ENCODE data around the gene SLC16A8.
A peak's percentile ranks its signal among the peaks of the same experiment; 100 is the strongest.

The SLC16A8 gene

DNA sequence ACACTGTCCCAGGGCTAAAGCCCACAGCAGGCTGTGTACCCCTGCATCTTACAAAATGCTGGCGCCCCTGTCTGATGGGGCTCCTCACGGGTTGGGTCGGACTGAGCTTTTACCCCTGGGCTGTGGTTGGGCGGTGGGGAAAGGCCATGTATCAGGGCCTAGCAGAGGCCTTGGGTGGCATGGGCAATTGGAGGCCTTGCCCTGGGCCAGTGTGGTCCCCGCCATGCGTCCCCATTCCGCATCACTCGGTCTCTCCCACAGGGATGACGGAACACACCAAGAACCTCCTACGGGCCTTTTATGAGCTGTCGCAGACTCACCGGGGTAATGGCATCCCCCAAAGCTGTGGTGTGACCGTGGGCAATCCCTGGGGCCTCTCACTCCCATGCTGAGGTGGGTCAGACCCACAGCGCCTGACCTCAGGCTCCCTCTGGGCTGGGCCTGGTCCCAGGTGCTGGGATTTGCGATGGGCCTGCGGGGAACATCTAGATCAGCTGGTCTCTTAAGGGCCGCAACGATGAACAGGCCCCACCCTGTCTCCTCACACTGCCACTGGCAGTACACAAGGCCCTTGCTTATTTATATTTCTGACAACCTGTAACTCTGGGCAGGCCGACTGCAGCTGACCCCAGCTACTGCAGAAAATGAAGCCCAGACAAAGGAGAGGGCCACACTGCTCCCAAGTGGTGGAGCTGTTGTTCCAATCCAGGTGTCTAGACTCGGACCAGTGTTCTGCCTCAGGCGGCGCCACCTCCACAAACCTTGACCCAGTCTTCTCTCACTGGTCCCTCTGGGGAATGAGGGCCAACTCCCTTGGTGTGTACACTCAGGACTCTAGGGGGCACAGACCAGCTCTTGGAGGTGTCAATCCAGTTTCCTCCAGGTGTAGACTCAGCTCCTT, 12.3 kb downstream of the SLC16A8 start:
- DNase-seq, result no peak

DNA sequence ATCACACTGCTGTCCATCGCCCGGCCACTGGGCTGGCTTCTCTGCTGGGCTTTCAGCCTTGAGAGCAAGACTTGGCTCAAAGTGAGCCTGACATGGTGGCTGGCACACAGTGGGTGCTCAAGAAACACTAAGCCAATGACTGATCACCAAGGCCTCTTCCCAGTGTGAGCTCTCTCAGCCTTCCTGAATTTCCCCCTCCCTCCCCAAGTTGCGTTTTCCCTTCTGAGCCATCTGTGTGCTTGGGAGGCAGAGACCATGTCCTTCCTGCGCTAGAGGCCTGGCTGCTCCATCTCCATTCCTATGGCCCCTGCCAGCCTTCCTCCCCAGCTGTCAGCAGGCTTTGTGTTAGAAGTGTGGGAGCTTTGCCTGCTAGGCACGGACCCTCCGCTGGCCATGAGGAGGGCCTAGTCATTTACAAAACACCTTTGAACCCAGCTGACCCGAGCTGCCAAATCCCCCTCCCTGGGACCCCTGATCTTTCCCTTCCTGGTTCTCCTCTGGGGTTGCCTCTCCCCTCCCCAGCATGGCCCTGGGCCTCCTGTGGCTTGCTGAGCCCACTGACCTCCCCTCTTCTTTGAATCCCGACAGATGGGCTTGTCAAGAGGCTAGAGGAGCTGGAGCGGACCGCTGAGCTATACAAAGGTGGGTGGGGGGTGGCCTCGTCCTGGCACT, 13.6 kb downstream of the SLC16A8 start:
- DNase-seq, result no peak

DNA sequence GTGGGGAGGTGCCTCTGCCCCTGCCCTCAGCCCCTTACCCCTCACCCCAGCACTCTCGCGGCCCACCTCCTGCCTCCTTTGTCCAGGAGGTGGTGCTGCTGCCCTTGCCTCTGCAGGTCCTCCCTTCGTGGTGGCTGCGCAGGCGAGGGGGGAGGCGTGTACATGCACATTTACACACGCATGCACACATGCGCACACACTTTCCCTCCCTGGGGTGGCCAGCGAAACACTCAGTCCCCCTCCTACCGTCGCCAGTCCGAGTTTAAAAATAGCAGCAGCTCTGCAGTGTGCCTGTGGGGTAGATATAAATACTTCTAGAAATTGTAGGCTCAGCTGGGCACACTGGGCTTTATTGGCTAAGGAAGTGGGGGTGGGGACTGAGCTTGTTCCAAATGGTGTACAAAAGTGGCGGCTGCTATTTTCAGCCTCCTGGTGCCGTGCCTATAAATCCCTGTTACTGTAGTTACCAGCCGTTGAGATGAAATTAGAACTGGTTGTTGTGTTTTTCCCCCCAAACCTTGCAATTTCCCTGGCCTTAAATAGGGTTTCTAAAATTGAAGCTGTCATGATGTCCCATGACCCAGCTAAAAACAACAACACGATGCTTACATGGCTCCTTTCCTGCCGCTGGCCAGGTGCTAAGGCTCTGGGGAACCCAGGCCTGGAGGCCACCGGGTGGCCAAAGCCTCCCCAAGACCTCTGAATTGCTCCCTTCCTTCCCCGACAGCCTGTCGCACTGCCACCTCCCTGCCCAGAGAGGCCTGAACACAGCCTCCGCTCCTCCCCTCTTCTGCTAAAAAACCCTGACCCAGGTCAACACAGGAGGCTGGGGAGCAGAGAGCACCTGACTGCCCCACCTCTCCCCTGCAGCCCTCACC, 14.4 kb downstream of the SLC16A8 start:
- DNase-seq, result no peak

DNA sequence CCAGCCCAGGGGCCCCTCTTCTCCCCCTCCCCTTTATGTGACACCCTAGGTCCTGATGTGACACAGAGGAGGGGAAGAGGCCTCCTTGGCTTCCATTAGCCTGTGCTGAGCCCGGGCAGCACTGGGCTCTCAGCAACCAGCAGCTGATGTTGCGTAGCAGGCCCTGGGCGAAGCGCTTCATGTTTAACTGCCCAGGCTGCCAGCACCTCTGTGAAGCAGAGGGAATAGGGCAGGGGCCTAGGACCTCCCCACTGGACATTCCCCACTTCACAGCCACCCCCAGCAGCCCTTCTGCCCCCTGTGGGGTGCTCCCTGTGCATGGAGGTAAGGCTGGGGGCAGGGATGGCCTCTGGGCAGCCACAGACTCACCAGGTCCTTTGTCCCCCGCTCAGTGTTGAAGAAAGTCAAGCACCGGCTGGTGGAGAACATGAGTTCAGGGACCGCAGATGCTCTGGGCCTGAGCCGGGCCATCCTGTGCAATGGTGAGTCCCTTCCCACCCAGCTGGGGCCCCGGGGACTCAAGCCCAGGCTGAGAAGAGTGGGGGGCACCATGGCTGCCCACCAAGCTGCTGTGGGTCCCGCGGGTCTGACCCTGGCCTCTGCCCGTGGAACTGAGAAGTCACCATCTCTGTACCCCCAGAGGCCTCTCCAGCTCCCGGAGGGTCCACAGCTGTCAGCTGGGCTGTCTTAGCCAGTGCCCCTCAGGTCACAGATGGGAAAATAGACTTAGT, 15.2 kb downstream of the SLC16A8 start:
- DNase-seq, result no peak

DNA sequence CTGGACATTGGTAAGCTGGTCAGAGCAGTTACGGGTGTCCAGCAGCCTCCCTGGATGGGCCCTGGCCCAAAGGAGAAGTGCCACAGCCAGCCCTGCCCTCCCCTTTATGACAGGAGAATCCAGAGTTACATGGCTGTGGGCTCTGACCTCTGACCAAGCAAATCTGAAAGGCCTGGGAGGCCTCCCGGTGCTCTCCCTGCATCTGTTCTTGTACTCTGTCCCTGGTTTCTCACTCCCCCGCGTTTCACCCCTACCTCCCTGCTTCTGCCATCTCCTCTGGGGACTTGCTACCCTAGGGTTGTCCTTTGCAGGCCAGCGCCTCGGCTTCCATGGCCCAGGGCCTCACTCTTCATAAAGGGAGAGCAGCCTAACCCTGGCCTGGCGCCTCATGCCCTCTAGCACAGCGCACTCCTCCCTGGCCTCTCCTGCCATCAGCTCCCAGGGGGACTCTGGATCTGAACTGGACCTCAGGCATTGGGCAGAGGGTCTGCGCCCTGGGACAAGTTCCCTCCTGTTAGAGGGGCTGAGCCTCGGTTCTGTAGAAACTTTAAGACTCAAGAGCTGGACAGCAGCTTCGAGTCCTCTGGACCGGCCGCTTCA, 16.1 kb downstream of the SLC16A8 start:
- DNase-seq, result no peak

DNA sequence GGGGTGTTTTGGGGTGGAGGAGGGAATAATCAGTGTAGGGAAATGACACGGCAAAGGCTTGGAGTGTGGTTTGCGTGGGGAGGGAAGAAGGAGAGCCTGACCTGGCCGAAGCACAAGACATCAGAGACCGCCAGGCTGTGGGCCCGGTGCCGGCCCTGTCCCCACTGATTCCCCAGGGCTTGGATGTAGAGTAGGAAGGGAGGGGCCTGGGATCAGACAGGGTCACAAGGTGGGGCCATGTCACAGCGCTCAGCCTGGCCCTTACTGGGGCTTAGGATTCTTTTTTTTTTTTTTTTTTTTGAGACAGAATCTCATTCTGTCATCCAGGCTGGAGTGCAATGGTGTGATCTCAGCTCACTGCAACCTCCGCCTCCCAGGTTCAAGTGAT, 17.0 kb downstream of the SLC16A8 start:
- no peak for DNase-seq

DNA sequence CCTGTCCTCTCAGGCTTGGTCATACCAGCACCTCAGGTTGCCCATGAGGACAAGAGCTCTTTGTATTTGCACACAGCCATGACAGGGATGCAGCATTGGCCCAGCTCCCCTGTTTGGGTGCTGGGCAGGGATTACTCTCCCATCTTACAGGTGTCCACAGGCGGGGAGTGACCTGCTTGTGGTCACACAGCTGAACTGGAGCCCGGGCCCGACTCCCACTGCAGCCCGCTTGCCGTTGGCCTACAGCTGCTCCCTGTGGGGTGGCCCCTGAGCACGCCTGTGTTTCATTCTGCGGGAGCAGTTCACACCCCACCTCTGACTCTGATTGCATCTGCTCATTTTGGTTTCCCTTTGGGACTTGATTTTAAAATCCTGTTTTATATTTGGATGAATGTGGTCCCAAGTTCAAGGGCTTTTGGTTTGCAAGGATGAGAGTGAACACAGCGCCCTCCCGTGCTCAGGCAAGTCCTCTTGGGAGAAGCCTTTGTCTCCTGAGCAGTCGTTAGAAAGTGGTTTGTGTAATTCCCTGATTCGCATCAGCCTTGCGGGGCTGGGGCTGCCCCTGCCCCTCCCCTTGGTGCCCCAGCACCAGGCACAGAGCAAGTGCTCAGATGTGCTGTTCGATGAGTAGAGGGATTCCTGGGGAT, 17.5 kb downstream of the SLC16A8 start:
- no peak for DNase-seq

DNA sequence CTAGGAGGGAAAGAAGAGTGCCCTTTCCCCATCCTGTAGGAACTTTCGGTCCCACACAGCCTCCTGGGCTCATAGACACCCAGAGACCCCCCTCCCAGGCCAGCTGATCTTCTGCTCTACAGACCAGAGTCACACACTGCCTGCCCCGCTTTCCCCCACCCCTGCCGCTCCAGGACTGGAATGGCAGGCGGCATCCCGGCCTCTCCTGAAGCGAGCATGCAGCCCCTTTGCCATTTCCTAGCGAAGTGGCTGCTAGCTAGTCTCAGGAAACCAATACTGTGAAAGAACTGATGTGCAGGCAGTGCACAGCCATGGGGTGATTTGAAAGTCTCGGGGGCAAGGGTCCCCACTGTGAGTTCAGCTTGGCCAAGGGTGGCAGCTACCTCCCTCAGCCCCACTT, 18.4 kb downstream of the SLC16A8 start:
- DNase-seq, result no peak

DNA sequence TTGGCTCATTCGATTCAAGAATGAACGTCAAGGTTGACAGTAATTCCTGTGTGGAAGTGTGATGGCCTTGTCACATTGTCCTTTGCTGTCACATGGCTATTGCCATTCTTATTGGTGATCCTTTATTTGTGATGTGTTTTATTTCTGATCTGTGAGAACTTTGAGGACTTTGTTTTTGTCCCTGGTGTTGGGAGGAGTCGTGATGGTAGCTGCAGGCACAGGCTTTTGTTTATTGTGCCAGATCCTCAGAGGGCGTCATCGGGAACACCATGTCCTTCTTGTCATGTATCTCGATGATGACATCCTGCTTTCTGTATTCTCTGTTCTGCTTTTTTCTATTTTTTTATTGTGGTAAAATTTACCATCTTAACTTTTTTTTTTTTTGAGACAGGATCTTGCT, 21.2 kb downstream of the SLC16A8 start:
- DNase-seq, result no peak

DNA sequence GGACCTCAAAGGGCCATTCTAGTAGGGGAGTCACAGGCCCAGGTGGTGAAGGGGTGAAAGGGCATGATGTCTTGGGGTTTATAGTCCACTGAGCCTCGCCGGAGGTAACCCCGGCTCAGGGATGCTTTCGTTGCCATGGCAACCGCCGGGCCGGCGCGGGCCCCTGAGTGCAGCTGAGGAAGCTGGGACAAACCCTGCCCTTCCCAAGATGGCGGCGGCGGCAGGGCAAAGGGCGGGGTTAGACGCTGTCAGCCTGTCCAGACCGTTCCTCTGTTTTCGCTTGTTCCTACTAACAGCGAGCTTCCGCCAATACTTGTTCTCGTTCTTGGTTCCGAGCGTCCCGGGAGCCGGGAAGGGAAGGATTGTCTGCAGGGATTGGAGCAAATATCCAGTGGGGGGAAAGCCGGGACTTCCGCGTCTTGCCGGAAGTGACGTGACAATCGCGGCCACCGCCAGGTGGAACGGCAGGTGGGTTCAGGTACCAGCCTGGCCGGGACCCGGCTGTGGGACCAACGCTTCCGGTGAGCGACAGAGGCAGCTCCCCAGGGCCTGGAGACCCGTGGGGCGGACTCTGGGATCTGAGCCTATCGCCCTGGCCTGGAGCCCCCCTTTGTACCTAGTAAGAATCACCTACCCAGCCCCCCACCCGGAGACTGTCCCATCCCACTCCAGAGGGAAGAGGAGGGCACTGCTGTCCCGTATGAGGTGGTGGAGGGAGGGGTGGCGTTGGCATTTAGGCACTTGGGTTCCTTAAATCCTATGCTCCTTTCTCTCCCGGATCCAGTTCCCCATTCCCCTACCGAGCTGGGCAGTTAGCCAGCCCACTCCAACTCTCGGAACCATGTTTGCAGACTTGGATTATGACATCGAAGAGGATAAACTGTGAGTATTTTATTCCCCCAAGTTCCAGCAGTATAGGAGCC, 26.8 kb downstream of the SLC16A8 start, which contains the start of gene PICK1:
Gene PICK1 (plus strand): TSS at position 436 of the 923 bp plus-strand sequence. CDS start 406 bp downstream, at position 842.
- DNase-seq, result peak; percentile 96

DNA sequence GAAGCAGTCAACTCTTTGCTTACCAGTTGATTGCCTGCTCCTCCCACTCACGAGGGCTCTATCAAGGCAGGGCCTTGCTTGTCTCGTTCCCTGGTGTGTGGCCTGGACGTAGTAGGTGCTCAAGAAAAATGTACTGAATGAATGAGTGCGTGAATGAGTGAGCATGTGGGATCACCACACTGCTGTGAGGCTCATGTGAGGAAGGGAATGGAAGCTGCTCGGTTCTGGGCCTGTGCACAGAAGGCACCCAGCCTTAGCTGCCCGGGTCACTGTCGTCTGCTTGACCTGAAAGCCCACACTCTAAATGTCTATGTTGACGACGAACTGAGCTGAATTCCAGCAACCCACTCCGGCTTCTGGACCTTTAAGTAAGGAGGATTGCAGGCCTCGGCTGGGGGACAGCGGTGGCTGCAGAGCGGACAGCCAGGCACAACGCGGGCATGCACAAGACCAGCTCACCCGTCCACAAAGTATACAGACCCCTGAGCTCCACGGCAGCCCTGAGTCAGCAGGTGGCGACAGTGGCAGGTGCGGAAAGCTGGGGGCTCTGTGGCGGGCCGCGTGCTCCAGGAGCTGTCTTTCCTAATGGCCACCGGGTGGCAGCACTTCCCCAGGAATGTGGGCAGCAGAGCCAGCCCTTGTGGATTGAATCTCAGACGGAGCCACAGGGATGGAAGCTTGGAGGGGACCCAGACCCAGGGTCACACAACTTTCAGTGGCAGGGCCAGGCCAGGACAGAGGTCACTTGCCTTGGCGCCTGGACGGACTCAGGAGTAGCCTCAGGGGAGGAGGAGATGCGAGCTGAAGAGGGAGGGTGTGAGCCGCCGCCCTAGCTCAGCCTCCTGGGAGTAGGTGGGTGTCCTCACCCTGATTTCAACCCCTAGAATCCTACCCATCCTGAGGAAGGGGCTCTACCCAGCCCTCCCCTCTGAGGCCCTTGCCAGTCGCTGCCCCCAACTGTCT, 31.8 kb downstream of the SLC16A8 start:
- peak; percentile 84 for DNase-seq

DNA sequence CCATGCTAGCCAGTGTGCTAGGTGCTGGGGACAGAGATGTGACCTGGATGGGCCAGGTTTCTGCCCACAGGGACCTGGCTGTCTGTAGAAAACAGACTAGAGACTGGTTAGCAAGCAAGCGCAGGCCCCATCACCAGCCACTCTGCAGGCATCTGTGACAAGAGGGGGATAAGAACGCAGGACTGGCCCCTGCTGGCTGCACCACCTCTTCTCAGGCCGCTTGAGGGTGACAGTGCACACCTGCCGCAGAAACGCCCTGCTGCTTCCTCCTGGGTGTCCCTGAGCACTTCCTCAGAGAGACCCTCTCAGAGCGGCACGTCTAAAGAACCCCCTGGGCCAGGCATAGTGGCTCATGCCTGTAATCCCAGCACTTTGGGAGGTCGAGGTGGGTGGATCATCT, 32.7 kb downstream of the SLC16A8 start:
- no peak for DNase-seq

DNA sequence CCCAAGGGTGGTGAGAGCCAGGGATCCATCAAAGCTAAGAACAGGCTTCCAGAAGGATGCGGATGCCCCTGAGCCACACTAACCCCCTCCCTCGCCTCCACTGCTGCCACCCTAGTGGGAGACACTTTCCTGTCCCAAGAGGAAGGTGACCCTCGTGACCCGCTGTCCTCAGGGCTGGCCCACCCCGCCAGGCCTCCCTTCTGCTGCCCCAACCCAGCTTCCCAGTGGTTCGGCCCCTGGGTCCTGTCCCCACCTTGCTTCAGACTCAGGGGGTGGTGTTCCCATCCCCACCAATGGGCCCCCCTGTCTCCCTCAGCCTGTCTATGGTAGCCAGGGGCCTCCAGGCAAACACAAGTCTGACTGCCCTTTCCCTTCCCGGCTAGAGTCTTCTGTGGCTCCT, 33.3 kb downstream of the SLC16A8 start:
- DNase-seq, result no peak

DNA sequence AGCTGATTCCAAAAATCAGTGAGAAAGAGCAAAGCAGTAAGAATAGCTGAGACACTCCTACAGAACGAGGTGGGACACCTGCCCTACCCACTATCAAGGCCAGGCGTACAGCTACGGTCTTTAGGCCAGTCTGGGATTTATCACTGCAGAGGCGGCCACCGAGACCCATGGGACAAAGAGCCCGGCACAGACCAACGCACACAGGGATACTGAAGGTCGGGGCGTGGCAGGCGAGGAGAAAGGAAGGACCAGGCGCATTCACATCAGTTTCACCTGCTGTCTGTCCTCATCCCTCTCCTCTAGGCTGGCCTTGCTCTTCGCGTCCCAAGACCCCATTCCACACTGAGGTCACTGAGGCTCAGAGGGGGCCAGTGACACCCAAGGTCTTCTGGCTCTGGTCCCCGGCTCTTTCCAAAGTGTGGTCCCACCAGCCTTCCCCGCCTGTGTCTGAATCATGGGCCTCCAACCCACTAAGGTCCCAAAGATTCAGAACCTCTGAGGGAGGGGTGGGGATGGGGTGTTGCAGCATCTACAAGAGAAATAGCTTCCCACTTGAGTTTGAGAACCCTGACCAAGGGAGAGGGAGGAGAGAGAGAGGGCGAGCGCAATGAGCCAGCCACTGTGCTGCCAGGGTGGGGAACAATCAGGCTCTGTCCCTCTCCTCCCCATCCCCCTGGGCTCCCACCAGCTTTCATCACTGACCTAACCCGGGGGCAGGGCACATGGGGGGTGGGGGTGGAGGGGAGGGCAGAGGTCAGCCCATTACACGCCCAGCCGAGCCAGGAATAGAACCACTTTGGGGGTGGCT, 34.0 kb downstream of the SLC16A8 start:
- DNase-seq, result no peak

DNA sequence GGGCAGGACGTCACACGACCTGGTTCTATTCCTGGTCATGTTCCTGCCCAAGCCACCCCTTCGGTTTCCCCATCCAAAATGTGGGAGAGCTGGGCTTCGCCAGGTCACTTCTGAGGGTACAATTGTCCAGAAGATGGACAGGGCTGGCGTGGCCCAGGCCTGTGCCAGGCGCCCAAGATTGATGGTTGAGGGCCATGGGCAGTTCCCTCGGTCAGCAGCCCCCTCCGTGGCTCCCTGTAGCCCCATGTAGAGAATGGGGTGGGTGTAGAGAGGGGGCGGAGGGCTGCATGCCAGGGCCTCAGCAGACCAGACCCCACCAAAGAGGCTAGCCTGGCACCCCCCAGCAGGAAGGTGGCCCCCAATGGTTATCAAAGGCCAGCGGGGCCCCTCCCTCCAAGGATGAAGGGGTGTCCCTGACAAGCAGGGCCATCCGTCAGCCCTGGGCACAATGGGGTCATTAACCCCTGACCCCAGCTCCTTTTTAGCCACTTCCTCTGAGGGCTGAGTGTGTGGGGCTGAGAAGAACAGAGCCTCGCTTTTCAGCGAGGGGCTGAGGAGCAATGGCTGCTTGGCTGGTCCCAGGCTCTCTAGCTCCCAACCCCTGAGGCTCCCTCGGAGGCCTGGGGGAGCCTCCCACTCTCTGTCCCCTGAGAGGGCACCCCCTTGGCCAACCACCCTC, 37.8 kb downstream of the SLC16A8 start:
- no peak for DNase-seq

DNA sequence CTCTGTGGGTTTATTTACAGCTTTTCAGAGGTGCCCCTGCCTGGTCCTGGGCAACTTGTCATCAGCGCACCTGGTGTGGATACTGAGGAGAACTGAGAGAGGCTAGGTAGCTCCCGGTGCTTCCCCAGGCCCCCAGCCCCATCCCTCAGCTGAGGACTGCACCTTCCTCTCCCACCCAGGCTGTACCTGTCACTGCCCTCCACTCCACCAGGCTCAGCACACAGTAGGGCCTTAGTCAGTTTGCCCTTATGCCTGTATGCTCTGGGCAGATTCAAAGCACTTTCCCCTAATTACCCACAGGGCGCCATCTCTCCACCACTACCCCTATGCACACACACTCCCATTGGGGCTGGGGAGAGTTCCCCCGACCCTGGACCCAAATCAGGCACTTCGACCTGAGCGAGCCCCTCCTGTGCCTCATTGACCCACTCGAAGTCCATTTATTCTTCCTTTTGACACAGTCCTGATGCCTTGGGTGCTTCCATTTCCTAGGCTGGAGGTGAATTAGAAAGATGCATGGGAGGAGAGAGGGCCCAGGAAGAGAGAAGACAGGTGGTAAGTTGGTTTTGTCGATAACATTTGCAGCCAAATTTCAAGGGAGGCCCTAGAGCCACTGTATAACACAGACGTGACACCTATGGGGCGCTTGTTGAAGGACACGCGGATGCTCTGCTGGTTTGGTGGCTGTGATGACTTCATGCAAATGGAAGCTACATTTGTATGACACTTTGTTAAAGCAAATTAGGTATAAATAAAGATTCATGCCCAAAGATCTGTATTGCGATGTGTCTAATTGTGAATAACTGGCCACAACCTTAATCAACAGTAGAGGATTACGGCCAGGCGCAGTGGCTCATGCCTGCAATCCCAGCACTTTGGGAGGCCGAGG, 40.6 kb downstream of the SLC16A8 start:
- no peak for DNase-seq

DNA sequence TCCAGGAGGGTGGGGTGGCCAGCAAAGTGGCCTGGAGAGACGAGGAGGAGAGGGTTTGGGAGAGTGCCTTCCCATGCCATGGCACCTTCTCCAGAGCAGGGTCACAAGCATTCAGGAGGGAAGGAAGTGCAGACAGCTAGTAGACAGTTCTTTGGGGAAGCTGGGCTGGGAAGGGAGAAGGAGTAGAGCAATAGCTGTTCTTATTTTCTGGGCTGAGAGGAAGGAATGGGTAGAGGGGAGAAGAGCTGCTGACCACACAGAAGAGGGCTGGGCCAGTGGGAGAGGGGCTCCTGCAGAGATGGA, 41.5 kb downstream of the SLC16A8 start:
- no peak for DNase-seq

Measured in NCI-H1105 treated with DMSO at 0.1 percent for 48 hours (cell line).